ENCODE measurements around the gene CACNA1C.
"Not testable (repeated sequence)": the region's sequence is repeated elsewhere in the genome, so short reads cannot be mapped to it uniquely, and the experiment has no call there.

CACNA1C gene

GRCh38 chr12:2691345-2692071 is 638.7 kb downstream of the CACNA1C start:
- peak; percentile 42 for DNase-seq (ENCODE audit: low spot score)

DNA sequence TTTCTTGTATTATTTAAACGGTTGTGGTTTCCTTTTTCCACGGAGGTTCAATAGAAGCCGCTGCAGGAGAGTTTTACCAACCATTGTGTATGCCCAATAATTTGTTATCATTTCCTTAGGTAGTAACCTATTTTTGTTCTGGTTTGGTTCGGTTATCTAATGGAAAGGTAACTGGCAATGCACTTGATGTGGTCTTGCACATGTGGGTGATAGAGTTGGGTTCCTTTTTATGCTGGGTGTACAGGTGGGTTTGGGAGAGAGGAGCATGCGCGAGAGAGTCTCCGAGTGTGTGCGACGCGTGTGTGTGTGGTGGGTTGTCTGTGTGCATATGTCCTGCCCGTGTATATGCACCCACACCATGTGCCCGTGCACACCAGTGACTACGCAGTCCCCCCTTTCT is 639.3 kb downstream of the CACNA1C start:
- peak; percentile 41 for DNase-seq (ENCODE audit: low spot score)

- no peak for DNase-seq (ENCODE audit: low spot score)
Observed at GRCh38 chr12:2693244-2693860, 640.6 kb downstream of the CACNA1C start.

GRCh38 chr12:2693980-2694610 is 641.3 kb downstream of the CACNA1C start:
- no peak for DNase-seq (ENCODE audit: low spot score)

DNA sequence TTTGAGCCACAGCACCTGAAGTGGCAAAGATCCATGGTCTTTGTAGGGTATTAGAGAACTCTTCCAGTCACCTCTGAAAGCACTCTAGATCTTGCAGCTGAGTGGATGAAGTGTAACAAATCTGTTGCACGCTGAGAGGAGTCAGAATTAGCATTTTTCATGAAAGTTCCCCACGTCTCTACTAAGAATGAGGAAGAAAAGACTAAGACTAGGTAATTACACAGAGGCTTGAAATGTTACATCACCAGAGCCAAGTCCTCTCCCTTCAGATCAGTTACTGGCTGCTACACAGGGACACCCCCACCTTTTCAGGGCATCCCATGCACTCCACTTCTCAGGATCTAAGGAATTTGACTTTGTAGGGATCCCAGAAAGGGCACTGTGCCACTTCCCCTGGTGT is 643.3 kb downstream of the CACNA1C start:
- DNase-seq (ENCODE audit: low spot score): no peak

GRCh38 chr12:2697057-2697800 is 644.4 kb downstream of the CACNA1C start:
- no peak for DNase-seq (ENCODE audit: low spot score)

GRCh38 chr12:2698566-2698965 is 645.8 kb downstream of the CACNA1C start:
- DNase-seq (ENCODE audit: low spot score): no peak

GRCh38 chr12:2710701-2711100 is 657.9 kb downstream of the CACNA1C start:
- no peak for DNase-seq (ENCODE audit: low spot score)

DNA sequence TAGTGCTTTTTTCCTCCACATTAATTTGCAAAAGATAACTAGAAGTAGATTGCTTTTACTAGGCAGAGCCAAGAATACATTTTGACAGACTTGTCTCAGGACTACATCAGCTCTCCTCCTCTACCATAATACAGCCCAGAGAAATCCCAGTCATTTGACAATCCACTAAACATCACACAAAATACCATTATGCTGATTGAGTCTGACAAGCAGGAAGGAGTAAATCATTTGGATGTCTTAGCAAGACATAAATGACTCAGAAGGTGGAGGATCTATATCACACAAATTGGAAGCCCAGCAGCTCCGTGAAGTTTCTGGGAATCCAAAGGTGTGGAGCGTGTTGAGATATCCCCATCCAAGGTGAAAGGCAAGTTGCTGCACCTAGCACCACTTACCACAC is 666.6 kb downstream of the CACNA1C start:
- peak; percentile 28 for DNase-seq (ENCODE audit: low spot score)

- no peak for DNase-seq (ENCODE audit: low spot score)
Observed at GRCh38 chr12:2722806-2723205, 670.0 kb downstream of the CACNA1C start.

DNA sequence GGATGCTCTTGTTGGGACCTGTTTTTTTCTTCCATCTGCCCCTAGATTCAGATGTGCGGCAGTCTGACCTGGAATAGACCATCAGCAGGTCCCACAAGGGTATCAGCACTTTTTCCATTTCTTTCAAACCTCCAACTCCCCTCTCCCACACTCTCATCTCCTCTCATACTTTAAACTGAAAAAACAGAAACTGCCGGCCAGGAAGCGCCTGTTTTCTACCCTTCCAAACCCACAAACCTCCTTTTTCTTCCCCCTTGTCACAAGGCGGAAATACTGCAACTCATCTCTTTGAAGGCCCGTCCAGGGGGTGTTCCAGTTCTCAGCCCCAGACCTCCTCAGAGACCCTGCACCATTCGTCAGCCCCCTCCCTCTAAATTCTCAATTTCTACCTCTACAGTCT is 679.5 kb downstream of the CACNA1C start:
- no peak for DNase-seq (ENCODE audit: low spot score)

DNA sequence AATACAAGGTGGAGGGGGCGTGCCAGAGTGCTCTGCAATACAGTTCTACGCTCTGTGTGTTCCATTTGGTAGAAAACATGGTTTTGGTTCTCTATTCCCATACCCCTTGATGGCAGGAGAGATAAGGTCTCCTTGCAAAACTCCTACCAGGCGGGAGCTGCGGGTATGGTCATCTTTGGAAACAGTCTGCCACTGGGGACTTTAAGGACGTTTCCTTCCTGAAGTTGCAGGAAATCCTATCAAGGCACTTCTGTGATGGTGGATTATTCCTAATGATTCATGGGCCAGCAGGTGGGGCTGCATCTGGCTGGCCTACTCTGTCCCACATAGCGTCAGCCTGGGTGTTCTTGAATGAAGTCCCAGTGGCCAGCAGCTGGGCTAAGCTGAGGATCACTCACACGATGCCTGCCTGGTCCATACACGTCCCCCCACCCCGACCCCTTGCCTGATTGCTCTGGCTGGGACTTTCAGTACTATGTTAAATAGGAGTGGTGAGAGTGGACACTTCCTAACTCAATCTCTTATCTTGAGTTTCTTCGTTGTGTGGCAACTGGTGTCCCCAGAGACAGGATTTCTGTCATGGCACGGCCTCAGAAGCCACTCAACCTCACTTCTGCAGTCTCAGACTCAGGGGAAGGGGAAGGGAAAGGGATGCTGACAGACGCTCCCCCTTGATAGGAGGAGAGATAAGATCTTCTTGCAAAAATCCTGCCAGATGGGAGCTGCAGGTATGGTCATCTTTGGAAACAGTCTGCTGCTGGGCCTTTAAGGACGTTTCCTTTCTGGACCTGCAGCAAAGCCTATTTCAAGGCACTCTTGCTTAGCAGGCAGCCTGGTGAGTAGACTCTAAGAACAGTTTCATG is 680.9 kb downstream of the CACNA1C start:
- no peak for DNase-seq (ENCODE audit: low spot score)

DNA sequence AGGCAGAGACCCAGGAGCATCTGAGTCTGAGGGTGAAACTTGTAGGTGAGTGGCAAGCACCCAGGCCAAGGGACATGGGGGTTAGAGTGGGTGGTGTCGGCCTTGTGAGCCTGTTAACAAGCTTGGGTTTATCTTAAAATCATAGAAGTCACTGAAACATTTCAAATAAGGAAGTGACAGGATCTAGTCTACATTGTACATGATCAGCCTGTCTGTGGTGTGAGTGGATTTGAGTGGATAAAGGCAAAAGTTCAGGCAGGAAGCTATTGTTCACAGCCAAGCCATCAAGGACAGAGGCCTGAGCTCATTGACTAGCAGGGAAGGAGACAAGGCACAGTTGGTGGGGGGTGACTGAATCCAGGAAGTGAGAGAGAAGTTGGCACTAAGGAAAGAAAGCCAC is 682.6 kb downstream of the CACNA1C start:
- DNase-seq (ENCODE audit: low spot score): no peak

- DNase-seq (ENCODE audit: low spot score): no peak
Observed at GRCh38 chr12:2737656-2738241, 685.0 kb downstream of the CACNA1C start.

DNA sequence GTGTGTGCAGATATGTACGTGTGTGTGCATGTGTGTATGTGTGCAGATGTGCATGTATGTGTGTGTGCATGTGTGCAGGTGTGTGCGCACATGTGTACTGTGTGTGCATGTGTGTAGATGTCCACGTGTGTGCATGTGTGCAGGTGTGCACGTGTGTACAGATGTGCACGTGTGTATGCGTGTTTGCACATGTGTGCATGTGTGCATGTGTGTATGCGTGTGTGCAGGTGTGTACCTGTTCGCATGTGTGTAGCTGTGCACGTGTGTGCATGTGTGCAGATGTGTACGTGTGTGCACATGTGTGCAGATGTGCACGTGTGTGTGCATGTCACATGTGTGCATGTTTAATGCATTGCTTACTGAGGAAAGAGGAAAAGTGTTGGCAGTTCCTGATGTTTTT is 686.3 kb downstream of the CACNA1C start:
- DNase-seq (ENCODE audit: low spot score): no peak

- DNase-seq (ENCODE audit: low spot score): peak; percentile 42
Observed at GRCh38 chr12:2739832-2740641, 687.2 kb downstream of the CACNA1C start.

- not testable (repeated sequence) for DNase-seq (ENCODE audit: low spot score)
Observed at GRCh38 chr12:2742037-2742436, 689.2 kb downstream of the CACNA1C start.

GRCh38 chr12:2743478-2743877 is 690.7 kb downstream of the CACNA1C start:
- DNase-seq (ENCODE audit: low spot score): no peak

GRCh38 chr12:2745655-2746054 is 692.9 kb downstream of the CACNA1C start:
- DNase-seq (ENCODE audit: low spot score): no peak

Measured in SW480 (cell line).